ENCODE measurements around the gene KL. TPM values are rescaled to one million over a fixed set of nuclear protein-coding genes. Genes with fewer than 3 reads are reported as not detected.

The KL gene
- total and polyA plus RNA-seq, 2 of the 8 experiments (the other 6 are each of a cell fraction or from before 2014, with no cell fraction given): 0.02 TPM; not detected in 1

GRCh38 chr13:33109801-33110200 lies 93.6 kb downstream of the KL start:
- Histone ChIP-seq H3K4me1 (replicated peaks in 1 of 4; ENCODE audit: control insufficient read depth in 3 of 4, insufficient read depth in 4 of 4, low read length in 3 of 4) (no peaks in the 10 kb centered on the region), H3K4ac (replicated peaks; ENCODE audit: insufficient read length, low read depth, low read length) (no peak overlapping the region), H2BK12ac (ENCODE audit: low read depth, low read length) (no peak overlapping the region), H4K5ac (ENCODE audit: insufficient read length, low read depth, low read length) (no peak overlapping the region), H4K8ac (ENCODE audit: extremely low read depth, insufficient read depth, low read length) (no peak overlapping the region), H3K4me2 (ENCODE audit: insufficient read depth in 1 of 2, low read depth in 2 of 2, low read length in 2 of 2) (no peak overlapping the region), H3K79me2 (ENCODE audit: control insufficient read depth in 1 of 2, insufficient read depth in 2 of 2, low read length in 2 of 2) (no peaks in the 10 kb centered on the region; a peak in 1 of 4 replicates), H3K4me3 (ENCODE audit: extremely low read depth in 1 of 4, insufficient read depth in 2 of 4, low read depth in 3 of 4, low read length in 4 of 4) (no peak overlapping the region), H3K9me3 (ENCODE audit: insufficient read depth in 2 of 2, low read depth in 1 of 2, low read length in 1 of 2) (no peaks in the 10 kb centered on the region), H3K36me3 (ENCODE audit: control insufficient read depth in 2 of 4, insufficient read depth in 4 of 4, low read length in 3 of 4) (no peaks in the 10 kb centered on the region), H2BK120ac (replicated peaks; ENCODE audit: low read depth, low read length) (no peak overlapping the region), H3K9ac (replicated peaks in 1 of 4; ENCODE audit: extremely low read depth in 1 of 4, low read depth in 3 of 4, low read length in 3 of 4) (no peak overlapping the region), H2AFZ (ENCODE audit: low read length) (0 out of 2 replicates have a peak overlapping the region, but pooled peaks have one; percentile 52), H3K27ac (ENCODE audit: low read depth, low read length) (no peak overlapping the region), H2BK5ac (ENCODE audit: low read depth, low read length) (no peak overlapping the region), H3K79me1 (ENCODE audit: low read depth, low read length) (no peaks in the 10 kb centered on the region), H3K56ac (replicated peaks; ENCODE audit: insufficient read length, low read depth, low read length) (no peak overlapping the region), H4K91ac (replicated peaks; ENCODE audit: insufficient read length, low read length) (no peak overlapping the region), H2AK5ac (ENCODE audit: low read depth, low read length) (no peak overlapping the region), H3K23me2 (ENCODE audit: low read depth, low read length) (no peaks in the 10 kb centered on the region), H3K23ac (ENCODE audit: insufficient read length) (no peak overlapping the region), H2BK20ac (ENCODE audit: low read length) (no peak overlapping the region), H3K14ac (ENCODE audit: insufficient read length) (no peak overlapping the region), H4K20me1 (replicated peaks in 1 of 2; ENCODE audit: control insufficient read depth in 1 of 2, insufficient read depth in 2 of 2, low read length in 2 of 2) (no peaks in the 10 kb centered on the region), H2BK15ac (ENCODE audit: low read length) (no peak overlapping the region; the same call in 1 of the 2 replicates), H3K27me3 (replicated peaks in 1 of 4; ENCODE audit: control insufficient read depth in 3 of 4, extremely low read depth in 1 of 4, insufficient read depth in 3 of 4, low read length in 3 of 4) (no peaks in the 10 kb centered on the region), H3K18ac (ENCODE audit: extremely low read depth, low read length) (no peak overlapping the region)
- ChIA-PET POLR2A (ENCODE audit: partially characterized antibody) (no interaction called here), CTCF (ENCODE audit: partially characterized antibody) (interaction anchor here (0.7 to 2.6 kb wide), 20 partner anchors 9 to 518 kb away, joined by 3 to 16 read pairs (median 4); no protein-coding TSS in a partner anchor)
- WGBS, 2 experiments (ENCODE audit: extremely low coverage in 1 of 2, insufficient coverage in 1 of 2, insufficient read length in 1 of 2, insufficient replicate concordance in 2 of 2, low coverage in 1 of 2, low lambda C conversion rate in 2 of 2, missing lambda C conversion rate in 1 of 2): 75% methylated on average over 10 of the region's 10 CpGs; no CpG with 5 or more reads in 1 of the 2 experiments
- FAIRE-seq (no peak), DNase-seq (ENCODE audit: low read depth in 1 of 2, low spot score in 2 of 2) (peak in 1 of 2 experiments; percentile 76)
- peak; percentile 65 to 78 (median 75) for TF ChIP-seq CTCF (IDR thresholded peaks at IDR 0.05; ENCODE audit: control extremely low read depth in 1 of 3, insufficient read depth in 1 of 3, low read depth in 1 of 3, low read length in 3 of 3)
- TF ChIP-seq CHD1 (IDR thresholded peaks at IDR 0.05; ENCODE audit: low read depth, low read length): no peak
- no peak for TF ChIP-seq BCL11A (IDR thresholded peaks at IDR 0.05; ENCODE audit: low read depth in 2 of 2, low read length in 2 of 2)
- TF ChIP-seq SP1 (IDR thresholded peaks at IDR 0.05; ENCODE audit: low read depth, low read length): no peak
- no peak for TF ChIP-seq ATF2 (IDR thresholded peaks at IDR 0.05; ENCODE audit: low read length)
- no peak for TF ChIP-seq KDM5A (IDR thresholded peaks at IDR 0.05; ENCODE audit: low read length)
- TF ChIP-seq TAF7 (optimal IDR thresholded peaks at IDR 0.05; ENCODE audit: borderline replicate concordance, low read depth, low read length): no peak
- TF ChIP-seq HDAC2 (IDR thresholded peaks at IDR 0.05; ENCODE audit: borderline replicate concordance in 1 of 2, low read depth in 2 of 2, low read length in 2 of 2): no peak
- TF ChIP-seq RAD21 (IDR thresholded peaks at IDR 0.05 in 1 of 2, conservative IDR thresholded peaks at IDR 0.05 in 1 of 2; ENCODE audit: low read depth in 2 of 2, low read length in 2 of 2): peak; percentile 61 to 73
